ENCODE measurements around the gene SGMS1.

The SGMS1 gene

DNA sequence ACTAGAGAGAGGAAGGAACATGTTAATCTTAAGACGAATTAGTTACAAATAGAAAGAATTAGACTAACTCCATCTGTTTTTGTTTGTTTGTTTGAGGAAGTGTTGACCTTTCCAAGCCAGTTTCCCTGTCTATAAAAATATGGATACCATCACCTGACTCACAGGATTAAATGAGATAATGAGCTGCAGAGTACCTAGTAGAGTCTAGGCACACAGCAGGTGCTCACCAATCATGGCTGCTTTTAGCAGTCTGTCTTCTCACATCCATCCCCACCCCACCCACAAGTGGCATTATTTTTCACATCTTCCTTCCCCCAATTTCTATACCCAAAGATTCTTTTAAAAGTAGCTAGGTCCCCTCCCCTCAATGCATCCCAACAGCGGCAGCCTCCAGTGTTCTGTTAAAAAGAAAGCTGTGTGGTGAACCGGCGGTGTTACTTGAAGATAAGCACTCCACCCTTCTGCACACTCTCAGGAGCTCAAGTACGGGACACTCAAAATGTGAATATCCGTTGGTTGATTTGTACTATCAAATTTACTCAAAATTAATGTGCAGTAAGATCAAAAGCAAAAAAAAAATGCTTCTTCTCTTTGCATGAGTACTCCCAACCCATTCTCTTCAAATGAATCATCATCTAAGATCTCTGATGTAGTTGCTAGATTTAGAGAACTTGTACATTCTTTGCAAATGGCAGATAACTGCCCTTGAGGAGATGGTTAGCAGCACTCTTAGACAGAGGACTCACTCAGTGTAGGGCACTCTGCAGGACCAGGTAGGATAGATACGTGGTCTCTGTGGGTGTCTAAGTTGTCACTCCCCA lies 227.1 kb downstream of the SGMS1 start:
- Histone ChIP-seq H3K27me3 (ENCODE audit: insufficient read depth, low read depth) (no peaks in the 10 kb centered on the region), H2AFZ (ENCODE audit: low read depth) (no peak overlapping the region), H4K20me1 (ENCODE audit: insufficient read depth) (no peaks in the 10 kb centered on the region), H3K36me3 (ENCODE audit: insufficient read depth) (no peaks in the 10 kb centered on the region), H3K4me1 (ENCODE audit: low read depth, poor library complexity, severe bottlenecking) (no peaks in the 10 kb centered on the region), H3K9ac (no peak overlapping the region), H3K27ac (no peak overlapping the region), H3K4me3 (IDR thresholded peaks at IDR 0.05; ENCODE audit: insufficient read depth, low read depth, low read length) (no peak overlapping the region), H3K4me2 (no peak overlapping the region), H3K79me2 (ENCODE audit: insufficient read depth, low read depth) (no peaks in the 10 kb centered on the region)
- TF ChIP-seq, protein P1, sequence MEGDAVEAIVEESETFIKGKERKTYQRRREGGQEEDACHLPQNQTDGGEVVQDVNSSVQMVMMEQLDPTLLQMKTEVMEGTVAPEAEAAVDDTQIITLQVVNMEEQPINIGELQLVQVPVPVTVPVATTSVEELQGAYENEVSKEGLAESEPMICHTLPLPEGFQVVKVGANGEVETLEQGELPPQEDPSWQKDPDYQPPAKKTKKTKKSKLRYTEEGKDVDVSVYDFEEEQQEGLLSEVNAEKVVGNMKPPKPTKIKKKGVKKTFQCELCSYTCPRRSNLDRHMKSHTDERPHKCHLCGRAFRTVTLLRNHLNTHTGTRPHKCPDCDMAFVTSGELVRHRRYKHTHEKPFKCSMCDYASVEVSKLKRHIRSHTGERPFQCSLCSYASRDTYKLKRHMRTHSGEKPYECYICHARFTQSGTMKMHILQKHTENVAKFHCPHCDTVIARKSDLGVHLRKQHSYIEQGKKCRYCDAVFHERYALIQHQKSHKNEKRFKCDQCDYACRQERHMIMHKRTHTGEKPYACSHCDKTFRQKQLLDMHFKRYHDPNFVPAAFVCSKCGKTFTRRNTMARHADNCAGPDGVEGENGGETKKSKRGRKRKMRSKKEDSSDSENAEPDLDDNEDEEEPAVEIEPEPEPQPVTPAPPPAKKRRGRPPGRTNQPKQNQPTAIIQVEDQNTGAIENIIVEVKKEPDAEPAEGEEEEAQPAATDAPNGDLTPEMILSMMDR (conservative IDR thresholded peaks at IDR 0.05; ENCODE audit: low read depth, low read length) = no peak

DNA sequence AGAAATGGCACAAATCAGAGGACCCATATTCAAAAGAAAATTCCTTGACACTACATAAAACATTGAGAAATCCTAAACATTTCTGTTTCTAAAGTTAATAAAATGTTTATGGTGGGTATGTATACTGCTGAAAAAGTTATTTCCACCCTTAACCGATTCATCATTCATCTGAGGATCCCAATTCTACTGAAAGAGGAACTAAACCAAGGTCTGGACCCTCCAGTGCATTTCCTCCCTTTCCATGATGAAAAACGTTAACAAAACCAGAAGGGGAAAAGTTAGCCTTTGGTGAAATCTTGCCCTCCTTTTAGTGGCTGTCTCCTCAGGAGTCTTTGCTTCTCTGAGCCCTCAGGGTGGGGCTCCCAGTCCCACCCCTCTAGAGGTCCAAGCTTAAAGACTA lies 227.9 kb downstream of the SGMS1 start:
- H3K4me1 ChIP-seq (ENCODE audit: low read depth, poor library complexity, severe bottlenecking) = no peaks in the 10 kb centered on the region
- H3K4me2 ChIP-seq = no peak overlapping the region
- no peak overlapping the region for H3K9ac ChIP-seq
- H3K36me3 ChIP-seq (ENCODE audit: insufficient read depth) = no peaks in the 10 kb centered on the region
- H4K20me1 ChIP-seq (ENCODE audit: insufficient read depth) = no peaks in the 10 kb centered on the region
- TF ChIP-seq, protein P1 (conservative IDR thresholded peaks at IDR 0.05; ENCODE audit: low read depth, low read length) = no peak
- no peaks in the 10 kb centered on the region for H3K27me3 ChIP-seq (ENCODE audit: insufficient read depth, low read depth)
- H3K4me3 ChIP-seq (IDR thresholded peaks at IDR 0.05; ENCODE audit: insufficient read depth, low read depth, low read length) = no peak overlapping the region
- H3K79me2 ChIP-seq (ENCODE audit: insufficient read depth, low read depth) = no peaks in the 10 kb centered on the region
- H2AFZ ChIP-seq (ENCODE audit: low read depth) = no peak overlapping the region
- no peak overlapping the region for H3K27ac ChIP-seq

- no peaks in the 10 kb centered on the region for H3K4me1 ChIP-seq (ENCODE audit: low read depth, poor library complexity, severe bottlenecking)
- no peak overlapping the region for H3K4me3 ChIP-seq (IDR thresholded peaks at IDR 0.05; ENCODE audit: insufficient read depth, low read depth, low read length)
- no peak overlapping the region for H3K27ac ChIP-seq
- no peaks in the 10 kb centered on the region for H3K27me3 ChIP-seq (ENCODE audit: insufficient read depth, low read depth)
- H3K79me2 ChIP-seq (ENCODE audit: insufficient read depth, low read depth) = no peaks in the 10 kb centered on the region
- H3K4me2 ChIP-seq = no peak overlapping the region
- H4K20me1 ChIP-seq (ENCODE audit: insufficient read depth) = no peaks in the 10 kb centered on the region
- no peak overlapping the region for H3K9ac ChIP-seq
- no peaks in the 10 kb centered on the region for H3K36me3 ChIP-seq (ENCODE audit: insufficient read depth)
- TF ChIP-seq, protein P1 (conservative IDR thresholded peaks at IDR 0.05; ENCODE audit: low read depth, low read length) = no peak
- no peak overlapping the region for H2AFZ ChIP-seq (ENCODE audit: low read depth)
Observed at GRCh38 chr10:50395271-50395670, 228.5 kb downstream of the SGMS1 start.

- Histone ChIP-seq H3K9ac (no peak overlapping the region), H3K4me1 (ENCODE audit: low read depth, poor library complexity, severe bottlenecking) (no peaks in the 10 kb centered on the region), H3K79me2 (ENCODE audit: insufficient read depth, low read depth) (no peaks in the 10 kb centered on the region), H3K36me3 (ENCODE audit: insufficient read depth) (no peaks in the 10 kb centered on the region), H3K4me3 (IDR thresholded peaks at IDR 0.05; ENCODE audit: insufficient read depth, low read depth, low read length) (no peak overlapping the region), H3K4me2 (no peak overlapping the region), H3K27me3 (ENCODE audit: insufficient read depth, low read depth) (no peaks in the 10 kb centered on the region), H3K27ac (no peak overlapping the region), H4K20me1 (ENCODE audit: insufficient read depth) (no peaks in the 10 kb centered on the region), H2AFZ (ENCODE audit: low read depth) (no peak overlapping the region)
- TF ChIP-seq, protein P1 (conservative IDR thresholded peaks at IDR 0.05; ENCODE audit: low read depth, low read length) = no peak
Observed at GRCh38 chr10:50394832-50395231, 228.9 kb downstream of the SGMS1 start.

Data from KMS-11 (cell line).